ENCODE data around the gene USF1.
"Not testable (repeated sequence)": the region's sequence is repeated elsewhere in the genome, so short reads cannot be mapped to it uniquely, and the experiment has no call there.

The USF1 gene

DNA sequence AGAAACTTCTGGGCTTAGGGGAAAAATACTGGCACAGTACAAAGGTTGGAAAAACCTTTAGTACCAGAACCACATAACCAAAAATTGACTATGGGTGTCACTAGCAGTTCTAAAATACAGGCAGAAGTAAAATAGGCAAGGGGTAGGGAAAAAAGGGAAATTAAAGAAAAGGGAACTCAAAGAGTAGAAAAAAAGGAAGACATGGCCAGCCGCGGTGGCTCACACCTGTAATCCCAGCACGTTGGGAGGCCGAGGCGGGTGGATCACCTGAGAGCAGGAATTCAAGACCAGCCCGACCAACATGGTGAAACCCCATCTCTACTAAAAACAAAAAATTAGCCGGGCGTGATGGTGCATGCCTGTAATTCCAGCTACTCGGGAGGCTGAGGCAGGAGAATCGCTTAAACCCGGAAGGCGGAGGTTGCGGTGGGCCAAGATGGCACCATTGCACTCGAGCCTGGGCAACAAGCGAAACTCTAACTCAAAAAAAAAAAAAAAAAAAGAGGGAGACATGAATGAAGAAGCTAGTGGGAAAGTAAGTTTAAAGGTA lies 26.6 kb downstream of the USF1 start:
- DNase-seq (ENCODE audit: low spot score), result not testable (repeated sequence)

DNA sequence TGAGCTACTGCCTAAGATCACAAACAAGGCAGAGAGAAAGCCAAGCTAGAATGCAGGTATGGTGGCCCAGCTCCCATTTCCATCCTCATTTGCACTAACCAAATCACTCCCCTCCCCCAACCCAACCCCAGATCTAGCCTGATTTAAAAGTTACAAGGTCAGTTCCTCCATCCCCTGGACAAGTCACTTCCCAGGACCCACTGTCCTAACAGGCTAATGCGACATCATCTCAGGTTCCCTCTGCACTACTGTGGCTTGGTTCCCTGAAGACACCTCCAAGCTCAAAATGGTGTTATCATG lies 27.2 kb downstream of the USF1 start:
- no peak for DNase-seq (ENCODE audit: low spot score)

DNA sequence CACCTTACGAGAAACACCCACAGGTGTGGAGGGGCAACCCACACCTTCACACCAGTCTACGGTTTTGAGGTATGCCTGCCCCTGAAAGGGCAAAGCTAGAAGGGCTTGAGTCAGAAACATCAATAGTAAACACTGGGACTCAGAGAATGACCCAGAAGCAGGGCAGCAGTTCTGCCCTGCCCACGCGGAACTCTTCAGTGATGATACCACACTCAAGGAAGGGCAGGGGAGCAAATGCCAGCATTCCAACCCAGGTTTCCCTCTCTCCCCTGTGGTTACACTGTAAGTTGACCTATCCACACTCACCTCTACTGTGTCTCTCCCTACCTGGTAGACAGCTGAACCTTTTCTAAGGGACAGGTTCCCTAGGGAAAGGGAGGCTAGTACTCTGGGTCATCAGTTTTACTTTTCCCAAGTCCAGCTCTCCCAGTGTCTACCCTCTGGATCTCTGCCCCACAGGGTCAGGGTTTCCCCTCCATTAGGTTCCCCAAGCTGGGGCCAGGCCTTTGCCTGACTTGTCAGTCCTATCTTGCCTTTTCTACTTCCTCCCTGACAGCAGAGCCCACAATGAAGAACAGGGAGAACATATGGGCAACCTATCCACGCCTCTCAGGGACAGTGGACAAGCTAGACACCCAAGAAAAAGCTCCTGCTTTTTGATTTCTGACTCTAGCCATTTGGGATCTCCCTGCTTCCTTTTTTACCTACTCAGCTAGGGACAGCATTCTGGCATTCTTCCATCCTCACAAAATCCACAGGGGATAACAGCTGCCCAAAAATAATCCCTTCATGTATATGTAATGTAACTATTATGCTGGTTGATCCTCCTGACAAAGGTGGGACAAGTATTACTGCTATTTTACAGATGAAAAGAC lies 27.8 kb downstream of the USF1 start:
- no peak for DNase-seq (ENCODE audit: low spot score)

DNA sequence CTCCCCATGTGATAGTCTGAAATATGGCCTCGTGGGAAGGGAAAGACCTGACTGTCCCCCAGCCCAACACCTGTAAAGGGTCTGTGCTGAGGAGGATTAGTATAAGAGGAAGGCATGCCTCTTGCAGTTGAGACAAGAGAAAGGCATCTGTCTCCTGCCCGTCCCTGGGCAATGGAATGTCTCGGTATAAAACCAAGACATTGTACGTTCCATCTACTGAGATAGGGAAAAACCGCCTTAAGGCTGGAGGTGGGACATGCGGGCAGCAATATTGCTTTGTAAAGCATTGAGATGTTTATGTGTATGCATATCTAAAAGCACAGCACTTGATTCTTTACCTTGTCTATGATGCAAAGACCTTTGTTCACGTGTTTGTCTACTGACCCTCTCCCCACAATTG lies 28.6 kb downstream of the USF1 start:
- not testable (repeated sequence) for DNase-seq (ENCODE audit: low spot score)

DNA sequence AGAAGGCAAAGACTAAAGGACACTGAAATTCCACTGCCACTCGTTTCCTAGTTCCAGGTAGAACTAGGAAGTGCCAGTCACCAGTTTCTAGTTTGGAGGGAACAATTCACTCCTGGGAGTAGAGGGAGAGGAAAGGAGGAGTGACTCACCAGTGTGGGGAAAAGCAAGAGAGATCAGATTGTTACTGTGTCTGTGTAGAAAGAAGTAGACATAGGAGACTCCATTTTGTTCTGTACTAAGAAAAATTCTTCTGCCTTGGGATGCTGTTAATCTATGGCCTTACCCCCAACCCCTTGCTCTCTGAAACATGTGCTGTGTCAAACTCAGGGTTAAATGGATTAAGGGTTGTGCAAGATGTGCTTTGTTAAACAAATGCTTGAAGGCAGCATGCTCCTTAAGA lies 29.1 kb downstream of the USF1 start:
- DNase-seq (ENCODE audit: low spot score), result not testable (repeated sequence)

DNA sequence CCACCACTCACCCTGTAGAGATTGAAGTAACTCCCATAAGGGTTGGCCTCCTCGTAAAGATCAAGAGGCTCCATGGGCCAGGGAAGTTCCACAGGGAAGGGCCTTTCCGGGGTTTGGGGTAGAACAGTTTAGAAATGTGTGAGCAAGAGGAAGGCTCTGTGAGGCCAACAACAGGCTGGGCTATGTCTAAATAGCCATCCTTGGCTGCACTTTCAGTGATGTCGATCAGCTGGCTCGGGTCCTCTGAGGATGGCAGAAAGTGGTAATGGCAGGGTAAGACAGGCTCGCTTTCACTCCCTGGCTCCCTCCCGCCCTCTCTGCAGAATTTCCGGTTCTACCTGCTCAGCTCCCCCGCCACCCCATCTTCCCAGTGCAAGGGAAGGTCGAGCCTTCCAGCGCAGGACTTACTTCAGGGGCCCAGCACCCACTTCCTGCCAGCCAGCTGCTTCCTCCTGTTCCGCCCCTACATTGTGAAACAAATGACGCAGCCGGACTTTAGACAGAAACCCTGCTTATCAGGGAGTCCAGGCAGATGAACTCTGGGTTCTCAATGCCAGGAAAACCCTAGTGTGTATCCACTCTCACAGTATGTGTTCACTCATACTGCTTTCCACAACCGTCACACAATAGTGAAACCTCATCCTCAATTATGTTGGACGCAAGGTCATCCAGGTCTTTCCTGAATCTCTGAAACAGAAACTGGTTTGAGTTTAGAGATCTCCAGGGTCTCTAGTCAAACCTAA lies 32.1 kb downstream of the USF1 start:
- peak; percentile 48 for DNase-seq (ENCODE audit: low spot score)

DNA sequence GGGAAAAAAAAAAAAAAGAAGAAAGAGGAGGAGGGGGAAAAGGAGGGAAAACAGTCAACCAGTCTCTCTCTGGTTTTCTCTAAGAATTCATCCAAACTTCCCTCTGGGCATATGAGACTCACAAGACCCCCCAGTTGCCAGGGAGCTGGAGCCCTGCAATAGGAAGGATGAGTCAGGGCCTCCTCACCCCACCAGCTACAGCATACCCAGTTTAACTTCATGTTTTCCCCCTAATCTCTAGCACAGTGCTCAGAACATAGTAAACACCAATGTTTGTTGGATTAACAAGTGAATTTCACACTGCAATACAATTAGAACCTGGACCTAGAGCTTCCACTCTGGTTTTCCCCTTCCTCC lies 32.7 kb downstream of the USF1 start:
- no peak for DNase-seq (ENCODE audit: low spot score)

DNA sequence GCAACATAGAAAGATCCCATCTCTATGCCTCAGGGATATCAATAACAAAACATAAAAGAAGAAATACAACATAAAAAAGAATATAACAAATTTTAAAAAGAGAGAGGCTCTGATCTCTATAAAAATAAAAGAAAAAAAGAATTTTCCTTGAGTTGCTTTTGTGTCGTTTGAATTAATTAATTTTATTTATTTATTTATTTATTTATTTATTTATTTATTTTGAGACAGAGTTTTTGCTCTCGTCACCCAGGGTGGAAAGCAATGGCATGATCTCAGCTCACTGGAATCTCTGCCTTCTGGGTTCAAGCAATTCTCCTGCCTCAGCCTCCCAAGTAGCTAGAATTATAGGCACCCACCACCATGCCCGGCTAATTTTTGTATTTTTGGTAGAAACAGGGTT lies 33.4 kb downstream of the USF1 start:
- no peak for DNase-seq (ENCODE audit: low spot score)

DNA sequence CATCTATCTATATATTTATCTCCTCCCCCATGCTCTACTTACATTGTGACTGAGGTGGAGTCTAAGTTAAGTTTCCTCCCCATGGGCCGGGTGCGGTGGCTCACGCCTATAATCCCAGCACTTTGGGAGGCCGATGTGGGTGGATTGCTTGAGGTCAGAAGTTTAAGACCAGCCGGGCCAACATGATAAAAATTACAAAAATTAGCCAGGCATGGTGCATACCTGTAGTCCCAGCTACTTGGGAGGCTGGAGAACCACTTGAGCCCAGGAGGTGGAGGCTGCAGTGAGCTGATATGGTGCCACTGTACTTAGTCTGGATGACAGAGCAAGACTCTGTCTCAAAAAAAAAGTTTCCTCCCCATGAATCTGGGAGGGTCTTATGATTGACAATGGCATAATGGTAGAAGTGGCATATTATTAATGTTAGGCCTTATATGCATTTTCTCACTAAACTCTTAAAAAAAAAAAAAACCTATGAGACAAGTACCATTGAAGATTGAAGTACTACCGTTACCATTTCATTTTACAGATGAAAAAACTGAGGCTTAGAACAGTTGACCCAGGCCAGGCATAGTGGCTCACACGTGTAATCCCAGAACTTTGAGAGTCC lies 36.1 kb downstream of the USF1 start:
- no peak for DNase-seq (ENCODE audit: low spot score)

DNA sequence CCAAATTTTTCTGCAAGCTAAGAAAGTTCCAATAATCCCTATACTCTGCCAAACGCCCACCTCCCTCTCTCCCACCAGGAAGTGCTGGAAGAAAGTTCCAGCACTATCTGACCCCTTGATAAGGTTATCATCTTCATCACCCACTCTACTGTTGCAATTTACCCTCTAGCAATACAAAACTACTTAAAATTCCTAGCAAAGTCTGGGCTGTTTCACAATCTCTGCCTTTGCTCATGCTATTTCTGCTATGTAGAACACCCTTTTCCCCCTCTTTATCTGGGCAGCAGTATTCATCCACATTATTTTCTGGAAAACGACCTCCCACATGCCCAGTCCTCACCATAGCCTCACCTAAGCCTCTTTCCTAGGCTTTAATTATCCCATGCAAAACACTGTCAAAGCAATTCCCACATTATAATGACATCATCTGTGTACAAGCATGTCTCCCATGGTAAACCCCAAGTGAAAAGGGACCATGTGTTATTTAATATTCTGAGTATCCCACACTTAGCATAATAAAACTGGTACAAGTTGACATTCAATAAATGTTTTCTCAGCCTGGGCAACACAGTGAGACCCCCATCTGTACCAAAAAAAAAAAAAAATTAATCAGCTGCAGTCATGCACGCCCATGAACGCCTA lies 36.8 kb downstream of the USF1 start:
- DNase-seq (ENCODE audit: low spot score), result no peak

DNA sequence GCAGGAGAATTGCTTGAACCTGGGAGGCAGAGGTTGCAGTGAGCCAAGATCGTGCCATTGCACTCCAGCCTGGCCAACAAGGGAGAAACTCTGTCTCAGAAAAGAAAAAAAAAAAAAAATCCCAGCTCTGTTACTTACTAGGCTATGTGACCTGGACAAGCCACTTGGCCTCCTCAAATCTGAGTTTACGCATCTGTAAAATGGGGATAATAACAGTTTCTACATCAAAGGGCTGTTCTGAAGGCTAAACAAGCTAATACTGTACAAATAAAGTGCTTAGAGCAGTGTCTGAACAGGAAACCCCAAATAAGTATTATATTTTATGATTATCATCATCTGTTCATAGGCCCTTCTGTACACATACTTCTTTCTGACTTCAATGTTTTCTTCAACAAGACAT lies 38.4 kb downstream of the USF1 start:
- DNase-seq (ENCODE audit: low spot score), result no peak

DNA sequence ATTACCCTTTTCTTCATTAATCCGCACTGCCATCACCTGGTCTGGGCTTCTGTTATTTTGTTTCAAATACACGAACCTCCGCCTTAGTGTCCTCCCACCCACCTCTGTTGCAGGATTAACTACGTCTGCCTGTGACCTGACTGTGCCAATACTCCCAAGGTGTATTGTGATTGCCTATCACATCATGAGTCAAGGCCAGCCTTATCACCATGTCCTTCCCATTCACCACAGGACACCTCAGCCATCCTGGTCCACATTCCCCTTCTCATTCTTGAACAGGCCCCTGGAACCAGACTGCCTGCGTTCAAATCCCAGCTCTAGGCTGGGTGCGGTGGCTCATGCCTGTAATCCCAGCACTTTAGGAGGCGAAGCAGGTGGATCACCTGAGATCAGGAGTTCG lies 39.2 kb downstream of the USF1 start:
- no peak for DNase-seq (ENCODE audit: low spot score)

DNA sequence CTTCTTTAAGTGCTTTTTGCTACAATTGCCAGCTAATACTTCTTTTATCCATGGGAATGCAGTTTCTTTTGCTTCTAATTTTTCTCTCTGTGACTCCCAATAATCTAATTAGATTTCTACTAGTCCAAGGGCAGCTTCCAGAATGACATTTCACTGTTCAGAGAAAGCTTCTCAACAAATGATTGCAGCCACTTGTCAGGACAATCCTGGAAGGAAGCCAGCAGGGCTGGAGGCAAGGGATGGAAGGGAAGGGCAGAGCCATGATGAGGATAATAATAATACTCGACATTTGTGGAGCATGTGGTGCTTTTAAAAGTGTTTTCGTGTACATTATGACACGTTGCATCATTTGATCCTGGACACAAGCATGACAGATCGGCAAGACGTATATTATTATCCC lies 44.3 kb downstream of the USF1 start:
- no peak for DNase-seq (ENCODE audit: low spot score)

DNA sequence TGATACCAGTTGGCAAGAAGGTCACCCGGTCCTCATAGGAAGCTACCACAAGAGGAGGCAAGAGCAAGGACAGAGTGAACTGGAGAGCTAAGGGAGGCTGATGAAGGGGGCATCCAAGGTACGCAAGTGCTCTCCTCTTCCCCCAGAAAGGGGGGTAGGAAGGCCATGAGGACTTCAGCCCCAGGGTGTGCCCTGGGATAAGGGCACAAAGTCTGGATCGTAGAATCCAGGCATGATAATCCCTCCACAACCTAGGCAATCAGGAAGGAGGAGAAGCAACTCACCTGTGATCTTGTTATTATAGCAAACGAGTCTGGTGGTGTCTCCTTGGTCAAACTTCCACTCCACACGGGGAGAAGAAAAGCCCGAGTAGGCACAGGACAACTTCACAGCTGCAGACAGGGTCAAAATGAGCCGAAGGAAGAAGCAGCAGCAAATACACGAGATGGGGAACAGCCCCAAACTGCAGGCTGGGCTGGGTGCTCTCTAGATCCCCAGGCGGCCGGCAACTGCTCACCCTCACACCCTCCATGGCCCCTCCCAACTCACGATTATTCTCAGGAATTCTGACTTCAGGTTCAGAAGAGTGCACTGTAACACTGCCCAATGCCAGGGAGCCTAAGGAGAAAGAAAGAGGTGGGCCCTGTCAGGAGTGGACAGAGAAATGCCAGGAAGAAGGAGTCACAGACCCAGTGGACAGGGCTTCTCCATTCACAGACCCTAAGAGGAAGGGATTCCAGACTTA lies 44.9 kb downstream of the USF1 start:
- DNase-seq (ENCODE audit: low spot score), result no peak

DNA sequence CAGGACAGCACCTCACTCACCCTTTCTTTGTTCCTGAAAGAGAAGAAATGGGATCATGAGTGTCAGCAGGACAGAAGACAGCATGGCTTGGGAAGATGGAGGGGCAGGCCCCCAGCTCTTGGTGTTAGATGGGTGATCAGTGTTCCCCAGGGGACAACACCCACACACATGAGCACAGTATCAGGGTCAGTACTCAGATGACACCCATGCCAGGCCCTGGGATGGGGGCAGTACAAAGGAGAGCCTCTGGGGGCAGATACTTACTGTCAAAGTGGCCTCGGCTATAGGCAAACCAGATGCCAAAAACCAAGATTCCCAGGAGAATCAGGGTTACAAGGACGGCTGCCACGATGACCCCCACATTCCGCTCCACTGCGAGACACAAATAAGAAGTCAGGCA lies 46.4 kb downstream of the USF1 start:
- no peak for DNase-seq (ENCODE audit: low spot score)

DNA sequence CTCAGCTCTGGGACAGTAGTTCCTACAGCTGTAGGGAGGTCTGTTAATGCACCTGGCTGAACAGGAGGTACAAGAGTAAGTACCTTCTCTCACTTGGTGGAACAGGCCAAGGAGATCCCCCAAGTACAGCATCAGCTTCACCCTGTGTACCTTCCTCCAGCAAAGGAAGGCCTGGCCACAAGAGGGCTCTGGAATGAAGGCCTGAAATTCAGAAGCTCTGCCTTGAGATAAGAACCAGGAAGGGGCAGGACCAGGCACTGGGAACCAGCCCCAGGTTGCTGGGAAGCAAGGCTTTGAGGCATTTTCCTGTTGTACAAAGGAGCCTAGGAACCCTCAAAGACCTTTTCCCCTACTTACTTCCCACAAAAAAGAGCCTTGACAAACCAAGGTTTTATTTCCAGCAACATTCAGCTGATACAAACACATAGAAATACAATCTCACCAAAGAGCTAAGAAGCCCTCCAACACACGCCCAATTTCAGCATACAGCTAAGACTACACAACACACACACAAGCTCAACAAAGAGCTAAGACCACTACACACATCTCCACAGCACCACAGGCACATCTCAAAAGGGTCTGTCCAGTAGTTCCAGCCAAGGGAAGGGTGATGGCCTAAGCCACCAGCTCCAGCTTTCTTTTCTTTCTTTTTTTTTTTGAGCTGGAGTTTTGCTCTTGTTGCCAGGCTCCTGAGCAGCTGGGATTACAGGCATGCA lies 48.3 kb downstream of the USF1 start:
- DNase-seq (ENCODE audit: low spot score), result no peak

DNA sequence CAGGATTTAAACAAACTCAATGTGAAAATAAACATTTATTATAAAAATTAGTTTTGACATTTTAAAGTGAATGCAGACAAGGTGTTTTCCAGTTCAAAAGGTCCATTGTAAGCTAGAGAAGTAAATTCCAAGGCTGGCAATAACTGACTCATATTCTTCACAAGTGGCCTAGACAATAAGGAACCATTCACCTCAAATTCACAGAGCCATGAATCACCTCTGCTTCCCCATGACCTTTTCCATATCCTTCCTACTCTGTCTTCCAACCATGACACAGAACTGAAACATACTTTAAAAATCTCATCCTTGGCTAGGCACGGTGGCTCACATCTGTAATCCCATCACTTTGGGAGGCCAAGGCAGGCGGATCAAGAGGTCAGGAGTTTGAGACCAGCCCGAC lies 49.6 kb downstream of the USF1 start:
- DNase-seq (ENCODE audit: low spot score), result no peak

DNA sequence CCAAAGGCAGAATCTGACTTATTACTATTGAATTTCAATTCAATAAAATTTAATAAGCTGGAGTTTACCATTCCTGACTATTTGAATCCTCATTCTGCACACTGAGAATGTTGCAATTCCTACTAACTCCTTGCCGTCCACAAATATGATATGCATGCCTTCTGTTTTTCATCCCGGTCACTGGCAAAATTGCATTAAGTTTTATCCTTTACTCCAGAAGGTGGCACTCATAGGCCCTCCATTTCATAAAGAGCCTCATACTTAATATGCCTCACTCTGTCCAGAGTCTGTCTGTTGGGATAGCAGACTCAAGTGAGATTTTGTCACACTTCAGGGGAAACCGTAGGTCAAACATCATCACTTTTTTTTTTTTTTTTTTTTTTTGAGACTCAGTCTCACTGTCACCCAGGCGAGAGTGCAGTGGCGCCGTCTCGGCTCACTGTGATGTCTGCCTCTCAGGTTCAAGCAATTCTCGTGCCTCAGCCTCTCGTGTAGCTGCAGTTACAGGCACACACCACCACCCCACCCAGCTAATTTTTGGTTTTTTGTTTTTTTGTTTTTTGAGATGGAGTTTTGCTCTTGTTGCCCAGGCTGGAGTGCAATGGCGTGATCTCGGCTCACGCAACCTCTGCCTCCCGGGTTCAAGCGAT lies 52.1 kb downstream of the USF1 start:
- DNase-seq (ENCODE audit: low spot score), result no peak

DNA sequence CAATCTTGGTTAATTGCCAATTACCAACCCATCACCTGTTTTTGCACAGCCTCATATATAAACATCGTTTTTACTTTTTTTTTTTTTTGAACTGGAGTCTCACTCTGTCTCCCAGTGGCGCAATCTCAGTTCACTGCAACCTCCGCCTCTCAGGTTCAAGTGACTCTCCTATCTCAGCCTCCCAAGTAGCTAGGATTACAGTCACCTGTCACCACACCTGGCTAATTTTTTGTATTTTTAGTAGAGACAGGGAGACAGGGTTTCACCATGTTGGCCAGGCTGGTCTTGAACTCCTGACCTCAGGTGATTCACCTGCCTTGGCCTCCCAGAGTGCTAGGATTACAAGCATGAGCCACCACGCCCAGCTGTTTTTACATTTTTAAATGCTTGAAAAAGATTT lies 53.7 kb downstream of the USF1 start:
- not testable (repeated sequence) for DNase-seq (ENCODE audit: low spot score)

Measured in putamen (tissue), 1 donor.